Measurements from ENCODE around the gene TMEM125. TPM values are rescaled to one million over a fixed set of nuclear protein-coding genes. Genes with fewer than 3 reads are reported as not detected.

The TMEM125 gene
- total RNA-seq (2013; cell fraction: nucleolus; rRNA removed) = not detected in 2 replicates
- not detected in 2 replicates for total RNA-seq (2014; rRNA removed)
- not detected in 2 replicates for total RNA-seq (2014; rRNA removed; fragmentation: Illumina TruSeq; extraction: Trizol)
- total RNA-seq (2021) = 0.28 and 1.1 TPM in 2 replicates
- not detected for polyA plus RNA-seq (2011; ENCODE audit: low read depth)
- not detected in 2 replicates for polyA plus RNA-seq (2011; rRNA removed)
- polyA plus RNA-seq (2011; cell fraction: cytosol; rRNA removed) = 0.25 TPM in 1 of 2 replicates, not detected in the other
- 0.06 TPM in 1 of 2 replicates, not detected in the other for polyA plus RNA-seq (2011; cell fraction: nucleus; rRNA removed)
- 0.14 TPM in 2 replicates for polyA plus RNA-seq (2012)
- not detected in 2 replicates for polyA plus RNA-seq (2014; fragmentation: Illumina TruSeq; extraction: Trizol)
- not detected for polyA plus RNA-seq (2014; fragmentation: Nextera tagmentation; extraction: Ambion mirVana)
- polyA plus RNA-seq (2014; rRNA removed) = not detected in 2 replicates
- polyA plus RNA-seq (2016; fragmentation: Nextera tagmentation; extraction: Ambion mirVana) = not detected
- 0.10 TPM in 1 of 2 replicates, not detected in the other for polyA minus RNA-seq (2011; rRNA and poly(A)+ RNA removed)
- polyA minus RNA-seq (2011; cell fraction: cytosol; rRNA and poly(A)+ RNA removed) = not detected in 2 replicates
- not detected in 2 replicates for polyA minus RNA-seq (2011; cell fraction: nucleus; rRNA and poly(A)+ RNA removed)
- Bru-seq, nascent RNA = not detected
- percentile 24 among the genes with signal in this experiment for BruChase-seq, experiment 1, labeled RNA remaining after a 6-hour chase
- not detected for BruChase-seq, experiment 2, labeled RNA remaining after a 2-hour chase
- long read RNA-seq, experiment 1 = 0 reads
- long read RNA-seq, experiment 2 = 0 reads

DNA sequence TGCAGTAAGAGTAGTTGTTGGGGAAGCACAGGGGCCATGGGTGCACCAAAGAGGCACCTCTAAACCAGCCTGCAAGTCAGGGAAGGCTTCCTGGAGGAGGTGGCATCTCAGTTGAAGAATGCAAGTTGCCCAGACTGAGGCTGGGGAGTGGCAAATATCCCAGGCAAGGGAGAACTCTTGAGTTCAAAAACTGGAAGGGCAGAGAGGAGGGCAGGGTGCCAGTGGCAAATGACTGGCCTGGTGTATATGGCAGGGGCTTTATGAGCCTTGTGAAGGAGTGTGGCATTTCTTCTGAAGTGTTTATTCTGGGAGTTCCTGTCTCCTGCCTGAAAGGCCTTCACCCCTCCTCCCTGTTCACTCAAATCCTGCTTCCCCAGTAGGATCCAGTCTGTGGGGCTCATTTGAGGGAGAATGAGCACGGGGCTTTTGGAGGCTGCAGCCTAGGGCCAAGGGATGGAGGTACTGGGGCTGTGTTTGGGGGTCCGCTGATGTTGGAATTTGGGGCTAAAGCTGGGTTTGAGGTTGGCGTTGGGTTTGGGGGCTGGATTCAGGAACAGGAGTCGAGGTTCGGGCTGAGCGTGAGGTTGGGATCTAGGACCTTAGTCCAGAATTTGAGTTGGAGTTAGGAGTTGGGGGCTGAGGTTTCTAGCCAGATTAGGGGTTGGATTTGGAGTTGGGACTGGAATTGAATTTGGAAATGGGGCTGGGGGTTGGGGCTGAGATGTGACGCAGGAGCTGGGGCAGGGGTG, at the start of gene TMEM125:
TMEM125 (plus strand) TSS at position 357 of the 749 bp plus-strand sequence. CDS start 2,740 bp downstream, outside the sequence.
- Histone ChIP-seq H3K9ac (ENCODE audit: control insufficient read depth, insufficient read depth, low read length) (no peak within 1 kb of the TSS), H3K4me2 (ENCODE audit: control insufficient read depth, insufficient read depth) (0 out of 2 replicates have a peak within 1 kb of the TSS, but pooled peaks have one; percentile 13), H3K27ac (ENCODE audit: control insufficient read depth, insufficient read depth) (no peak within 1 kb of the TSS), H2AFZ (ENCODE audit: control insufficient read depth, low read depth, low read length) (no peak within 1 kb of the TSS), H3K9me3 (replicated peaks; ENCODE audit: control insufficient read depth, insufficient read depth, low read length) (no peaks in the 10 kb centered on the region), H3K27me3 (replicated peaks in 1 of 2; ENCODE audit: control insufficient read depth in 2 of 2, insufficient read depth in 2 of 2, low read length in 1 of 2) (no peaks in the 10 kb centered on the region), H4K20me1 (ENCODE audit: control insufficient read depth, insufficient read depth) (no peaks in the 10 kb centered on the region), H3K79me2 (ENCODE audit: control insufficient read depth, insufficient read depth, low read length) (no peaks in the 10 kb centered on the region), H3K4me3 (no peak within 1 kb of the TSS), H3K4me1 (ENCODE audit: control insufficient read depth, insufficient read depth, low read length) (peaks cover 4% of the 10 kb centered on the region; the same call in 1 of the 2 replicates), H3K36me3 (ENCODE audit: control insufficient read depth in 2 of 2, insufficient read depth in 2 of 2, low read length in 1 of 2) (no peaks in the 10 kb centered on the region)
- FAIRE-seq (no peak), DNase-seq (ENCODE audit: low read depth, low spot score) (no peak), ATAC-seq (no peak)
- no TSS peak for BruUV-seq (replicated peaks)
- CTCF ChIA-PET = no interaction called here
- intact Hi-C loops (cut with micrococcal nuclease; ENCODE audit: unreplicated experiment) = no loop called here
- in situ Hi-C loops (cut with MboI) = no loop called here
- RAD21 ChIA-PET (ENCODE audit: unreplicated experiment) = no interaction called here
- POLR2A ChIA-PET = interaction anchor here (0.6 kb wide), 2 partner anchors 382 to 385 kb away, joined by 3 read pairs; no protein-coding TSS in a partner anchor
- TF ChIP-seq, protein P1, sequence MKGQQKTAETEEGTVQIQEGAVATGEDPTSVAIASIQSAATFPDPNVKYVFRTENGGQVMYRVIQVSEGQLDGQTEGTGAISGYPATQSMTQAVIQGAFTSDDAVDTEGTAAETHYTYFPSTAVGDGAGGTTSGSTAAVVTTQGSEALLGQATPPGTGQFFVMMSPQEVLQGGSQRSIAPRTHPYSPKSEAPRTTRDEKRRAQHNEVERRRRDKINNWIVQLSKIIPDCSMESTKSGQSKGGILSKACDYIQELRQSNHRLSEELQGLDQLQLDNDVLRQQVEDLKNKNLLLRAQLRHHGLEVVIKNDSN (IDR thresholded peaks at IDR 0.05; ENCODE audit: borderline replicate concordance, extremely low read length, insufficient read depth, low read depth, low read length) = no peak
- TF ChIP-seq TBL1XR1 (IDR thresholded peaks at IDR 0.05; ENCODE audit: low read depth, low read length) = no peak
- TF ChIP-seq CHD2 (IDR thresholded peaks at IDR 0.05; ENCODE audit: borderline replicate concordance, low read depth, low read length) = no peak
- no peak for TF ChIP-seq JUND (IDR thresholded peaks at IDR 0.05; ENCODE audit: low read depth, low read length)
- no peak for TF ChIP-seq LARP7 (IDR thresholded peaks at IDR 0.05)
- TF ChIP-seq CBX5 (IDR thresholded peaks at IDR 0.05; ENCODE audit: low read depth) = no peak
- TF ChIP-seq, protein P2, sequence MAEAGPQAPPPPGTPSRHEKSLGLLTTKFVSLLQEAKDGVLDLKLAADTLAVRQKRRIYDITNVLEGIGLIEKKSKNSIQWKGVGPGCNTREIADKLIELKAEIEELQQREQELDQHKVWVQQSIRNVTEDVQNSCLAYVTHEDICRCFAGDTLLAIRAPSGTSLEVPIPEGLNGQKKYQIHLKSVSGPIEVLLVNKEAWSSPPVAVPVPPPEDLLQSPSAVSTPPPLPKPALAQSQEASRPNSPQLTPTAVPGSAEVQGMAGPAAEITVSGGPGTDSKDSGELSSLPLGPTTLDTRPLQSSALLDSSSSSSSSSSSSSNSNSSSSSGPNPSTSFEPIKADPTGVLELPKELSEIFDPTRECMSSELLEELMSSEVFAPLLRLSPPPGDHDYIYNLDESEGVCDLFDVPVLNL (IDR thresholded peaks at IDR 0.05; ENCODE audit: low read depth, low read length) = no peak
- no peak for TF ChIP-seq PAX5 (IDR thresholded peaks at IDR 0.05; ENCODE audit: borderline replicate concordance, low read depth, low read length)
- TF ChIP-seq, protein P3, sequence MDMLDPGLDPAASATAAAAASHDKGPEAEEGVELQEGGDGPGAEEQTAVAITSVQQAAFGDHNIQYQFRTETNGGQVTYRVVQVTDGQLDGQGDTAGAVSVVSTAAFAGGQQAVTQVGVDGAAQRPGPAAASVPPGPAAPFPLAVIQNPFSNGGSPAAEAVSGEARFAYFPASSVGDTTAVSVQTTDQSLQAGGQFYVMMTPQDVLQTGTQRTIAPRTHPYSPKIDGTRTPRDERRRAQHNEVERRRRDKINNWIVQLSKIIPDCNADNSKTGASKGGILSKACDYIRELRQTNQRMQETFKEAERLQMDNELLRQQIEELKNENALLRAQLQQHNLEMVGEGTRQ (IDR thresholded peaks at IDR 0.05; ENCODE audit: borderline replicate concordance, low read depth, low read length) = no peak
- no peak for TF ChIP-seq BRCA1 (IDR thresholded peaks at IDR 0.05; ENCODE audit: low read depth, low read length)
- TF ChIP-seq SMAD5 (IDR thresholded peaks at IDR 0.05; ENCODE audit: low read depth) = no peak
- no peak for TF ChIP-seq ZNF217 (IDR thresholded peaks at IDR 0.05)
- no peak for TF ChIP-seq WRNIP1 (IDR thresholded peaks at IDR 0.05; ENCODE audit: borderline replicate concordance, low read depth, low read length)
- no peak for TF ChIP-seq NR2C1 (IDR thresholded peaks at IDR 0.05)
- no peak for TF ChIP-seq ASH2L (IDR thresholded peaks at IDR 0.05; ENCODE audit: borderline replicate concordance, low read depth)
- SMC1A ChIA-PET (ENCODE audit: uncharacterized antibody, unreplicated experiment) = no interaction called here
- 49% methylated on average over 7 of the region's 7 CpGs for WGBS (ENCODE audit: insufficient coverage, insufficient replicate concordance, low lambda C conversion rate, missing lambda C conversion rate)

All from GM12878 (cell line).